Pancreas (tissue), 10 donors: ENCODE data around the gene AOPEP. TPM values are rescaled to one million over a fixed set of nuclear protein-coding genes. Genes with fewer than 3 reads are reported as not detected.
A peak's percentile ranks its signal among the peaks of the same experiment; 100 is the strongest.

ENCODE experiments used
- ATAC-seq, 4 donors: fragments of 200-7000 bp; cut with Tn5 transposase; one replicate each; pipeline versions ENCODE4 v1.8.0 to v1.9.1; 2020; ENCODE audit warnings: mild to moderate bottlenecking in 4 of 4, moderate library complexity in 4 of 4
- DNase-seq, 6 donors: peaks; one replicate each; pipeline ENCODE4 v3.0.0-alpha.2; 2020
- FAIRE-seq: peaks from 2 replicates; lab custom pipeline; 2012; peaks lifted over from hg19 to GRCh38; lab: Jason Lieb, UNC
- H3K27ac ChIP-seq, 4 donors: fragments of 200-600 bp; sonication (generic); 1 replicate in 3 of 4; 2 replicates in 1 of 4; pipeline versions ENCODE4 v1.5.0 to v1.8.0; 2020
- H3K27me3 ChIP-seq, 4 donors: fragments of 200-600 bp; one replicate each; pipeline ENCODE4 v1.8.0; 2021
- H3K36me3 ChIP-seq, 3 donors: fragments of 200-600 bp; sonication (generic) in 1 of 3; one replicate each; pipeline versions ENCODE4 v1.5.0 to v1.8.0; 2020 to 2021
- H3K4me1 ChIP-seq, 3 donors: fragments of 200-600 bp; one replicate each; pipeline ENCODE4 v1.8.0; 2021
- H3K4me3 ChIP-seq, 4 donors: fragments of 200-600 bp; sonication (generic) in 2 of 4; one replicate each; pipeline versions ENCODE4 v1.5.0 to v1.8.0; 2020 to 2021
- H3K9me3 ChIP-seq, 4 donors: fragments of 200-600 bp; one replicate each; pipeline ENCODE4 v1.8.0; 2021
- CTCF ChIP-seq, 4 donors: fragments of 200-600 bp; sonication (generic) in 3 of 4; IDR thresholded peaks; one replicate each; pipeline versions ENCODE4 v1.5.0 to v1.8.0; 2021; ENCODE audit warnings: antibody characterized with exemption in 4 of 4
- WGBS, 2 donors: extraction: QIAGEN DNeasy Blood & Tissue Kit; methylation state at CpG; one replicate each; pipeline ENCODE4 v1.1.7; 2013; 5-methylcytosine and 5-hydroxymethylcytosine counted together
- intact Hi-C, 3 donors: fragments of 100-400 bp; cut with DNase I; formaldehyde crosslinking; loops; one replicate each; pipeline versions ENCODE4 v1.11.1 to v1.14.2; 2022
- microRNA-seq, 2 donors: library from miRNA; unstranded; fragments of <30 nt; microRNA quantifications; one replicate each; pipeline versions ENCODE4 to v1.1.0, GENCODE V29; 2019 to 2020
- polyA plus RNA-seq, 2 donors: library from polyadenylated mRNA; stranded (reverse); fragments of 200-250 nt; gene quantifications; one replicate each; pipeline ENCODE4 v1.2.3, GENCODE V29; 2013
- total RNA-seq, 6 donors: library from RNA; stranded (reverse); fragmentation: NEBNext Ultra II Directional in 4 of 6; extraction: Animal tissue kit (Norgen Biotek cat#: 25700) in 4 of 6; gene quantifications; one replicate each; pipeline versions ENCODE4 v1.2.1 to v1.2.4, GENCODE V29; 2021 to 2023
- donor health status: healthy with polysubstance abuse.
- donor health status: DM: no; HTN: no; CAD: no; lungs with moderate emphysema.
- donor health status: DM: no; HTN: no; CAD: no.
- donor health status: control.
- donor health status: control.
- donor health status: Bipolar disorder and iron deficiency.
- donor health status: DM: yes; HTN: yes; CAD: no.
- donor health status: DM: no; HTN: no; CAD: no.
- donor health status: DM: no; HTN: no; CAD: no.
- donor health status: DM: yes; HTN: yes; CAD: no.

AOPEP gene
- total and polyA plus RNA-seq, 8 donors: 50.5 to 140 (median 76.7) TPM

GRCh38 chr9:95134457-95134881 is 408.0 kb downstream of the AOPEP start:
- no peak overlapping the region for H3K4me3 ChIP-seq
- WGBS, 2 donors: 63 to 72% methylated on average over 9 of the region's 9 CpGs
- no peaks in the 10 kb centered on the region for H3K27me3 ChIP-seq
- ATAC-seq (peak in 3 of 4 donors; percentile 28 to 44 (median 34)), FAIRE-seq (no peak), DNase-seq (peak in 3 of 6 donors; percentile 40 to 71 (median 55))
- no peaks in the 10 kb centered on the region for H3K9me3 ChIP-seq
- H3K36me3 ChIP-seq: no peaks in the 10 kb centered on the region
- H3K27ac ChIP-seq: no peak overlapping the region
- no peak for TF ChIP-seq CTCF (IDR thresholded peaks at IDR 0.05)
- peaks cover 11 to 16% (median 12%) of the 10 kb centered on the region in 3 donors for H3K4me1 ChIP-seq
- intact Hi-C loops: no loop called here

- Histone ChIP-seq H3K9me3 (no peaks in the 10 kb centered on the region), H3K27ac (no peak overlapping the region), H3K4me1 (peaks cover 4 to 6% (median 5%) of the 10 kb centered on the region in 3 donors), H3K27me3 (no peaks in the 10 kb centered on the region), H3K36me3 (no peaks in the 10 kb centered on the region), H3K4me3 (no peak overlapping the region)
- DNase-seq (no peak), ATAC-seq (no peak), FAIRE-seq (no peak)
- intact Hi-C loops: no loop called here
- WGBS, 2 donors: 96% methylated on average over 10 of the region's 10 CpGs
- no peak for TF ChIP-seq CTCF (IDR thresholded peaks at IDR 0.05)
Observed at GRCh38 chr9:95135756-95136155, 409.3 kb downstream of the AOPEP start.

Small RNA genes within 50 kb of the gene (microRNA-seq; reads per million reads assigned to microRNA genes)
- gene MIR2278 (1.9 to 2.7 reads per million in 2 donors), gene MIR23B (48,330 to 50,937 reads per million in 2 donors), gene MIR24-1 (0 reads per million in 2 donors), gene MIR27B (9,659 to 22,883 reads per million in 2 donors), gene MIR3074 (0 reads per million in 2 donors), gene MIR6081 (0 reads per million in 2 donors)

Other genes with a start within 250 kb of the AOPEP start
- under 1 TPM; 0.23 to 0.52 (median 0.36) TPM for gene PCAT7, start 171.6 kb upstream of the AOPEP start, total RNA-seq
- gene PCAT7, start 171.6 kb upstream of the AOPEP start, polyA plus RNA-seq: under 1 TPM; 0.27 to 0.28 TPM
- under 1 TPM in 5 of 6 donors, not detected in 1; 0.46 to 0.95 (median 0.74) TPM for gene FBP2, start 132.9 kb upstream of the AOPEP start, total RNA-seq
- gene FBP2, start 132.9 kb upstream of the AOPEP start, polyA plus RNA-seq: under 1 TPM; 0.47 to 0.49 TPM
- gene FBP1, start 87.2 kb upstream of the AOPEP start, total RNA-seq: 10 to 100 TPM; 19.5 to 31.2 (median 24.1) TPM
- gene FBP1, start 87.2 kb upstream of the AOPEP start, polyA plus RNA-seq: 10 to 100 TPM; 19.5 to 39.2 TPM